Measurements from ENCODE around the gene TNRC6B. TPM values are rescaled to one million over a fixed set of nuclear protein-coding genes. Genes with fewer than 3 reads are reported as not detected.
A peak's percentile ranks its signal among the peaks of the same experiment; 100 is the strongest.

The TNRC6B gene
- total and polyA plus RNA-seq, 4 donors = 6.2 to 70.4 (median 26.5) TPM

DNA sequence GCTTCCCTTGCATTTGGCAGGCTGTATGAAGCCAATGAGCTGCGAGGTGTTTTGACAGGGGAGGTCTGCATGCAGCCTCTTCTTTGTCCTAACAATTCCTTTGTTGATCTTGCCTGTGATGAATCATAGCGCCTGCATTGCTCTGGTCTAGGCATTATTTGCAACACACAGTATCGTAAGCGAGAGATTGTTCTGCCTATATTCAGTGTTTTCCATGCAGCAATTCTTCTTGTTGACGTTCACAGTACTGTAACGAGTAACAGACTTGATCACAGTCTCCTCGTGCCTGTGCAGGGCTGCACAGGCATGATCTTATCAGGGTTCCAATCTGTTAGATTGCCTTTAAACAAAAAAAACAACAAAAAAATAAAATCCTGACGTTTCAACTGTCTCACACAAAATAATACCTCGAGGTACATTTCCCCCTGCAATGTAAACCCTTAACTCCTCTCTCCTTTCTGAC is 154.6 kb downstream of the TNRC6B start:
- 74 to 79% methylated on average over 9 of the region's 9 CpGs for WGBS, 2 donors

GRCh38 chr22:40334060-40334459 is 156.3 kb downstream of the TNRC6B start:
- 84% methylated on average over 2 of the region's 2 CpGs for WGBS, 2 donors
- Histone ChIP-seq H3K27me3 (ENCODE audit: control insufficient read depth in 3 of 3, insufficient read depth in 3 of 3, low read length in 2 of 3) (no peaks in the 10 kb centered on the region), H3K27ac (ENCODE audit: low read depth in 1 of 2, low read length in 1 of 2) (no peak overlapping the region), H3K9me3 (ENCODE audit: control insufficient read depth in 4 of 4, insufficient read depth in 3 of 4, low read length in 3 of 4) (no peaks in the 10 kb centered on the region), H3K9ac (ENCODE audit: insufficient read depth in 1 of 2, low read length in 2 of 2) (no peak overlapping the region), H3K4me1 (ENCODE audit: control insufficient read depth in 5 of 5, insufficient read depth in 5 of 5, low read length in 5 of 5) (peaks cover 0 to 13% (median 0%) of the 10 kb centered on the region in 5 donors), H3K4me3 (no peak overlapping the region), H3K36me3 (ENCODE audit: control insufficient read depth in 4 of 4, insufficient read depth in 4 of 4, low read length in 4 of 4) (peaks cover 3 to 6% (median 5%) of the 10 kb centered on the region in 4 donors)
- no peak for DNase-seq
- no peak for TF ChIP-seq CTCF (IDR thresholded peaks at IDR 0.05; ENCODE audit: control extremely low read depth, extremely low read depth)
- ATAC-seq (ENCODE audit: insufficient read depth, low FRiP score) = no peak

More for the DNA sequence above, 154.6 kb downstream of the TNRC6B start:
- Histone ChIP-seq H3K36me3 (ENCODE audit: control insufficient read depth in 4 of 4, insufficient read depth in 4 of 4, low read length in 4 of 4) (peaks cover 3 to 6% (median 5%) of the 10 kb centered on the region in 4 donors), H3K4me3 (no peak overlapping the region), H3K27ac (ENCODE audit: low read depth in 1 of 2, low read length in 1 of 2) (no peak overlapping the region), H3K27me3 (ENCODE audit: control insufficient read depth in 3 of 3, insufficient read depth in 3 of 3, low read length in 2 of 3) (no peaks in the 10 kb centered on the region), H3K9me3 (ENCODE audit: control insufficient read depth in 4 of 4, insufficient read depth in 3 of 4, low read length in 3 of 4) (no peaks in the 10 kb centered on the region), H3K4me1 (ENCODE audit: control insufficient read depth in 5 of 5, insufficient read depth in 5 of 5, low read length in 5 of 5) (peaks cover 0 to 28% (median 2%) of the 10 kb centered on the region in 5 donors), H3K9ac (ENCODE audit: insufficient read depth in 1 of 2, low read length in 2 of 2) (no peak overlapping the region)
- DNase-seq (peak in 2 of 3 donors; percentile 58 to 71), ATAC-seq (ENCODE audit: insufficient read depth, low FRiP score) (no peak)
- no peak for TF ChIP-seq CTCF (IDR thresholded peaks at IDR 0.05; ENCODE audit: control extremely low read depth, extremely low read depth)

DNA sequence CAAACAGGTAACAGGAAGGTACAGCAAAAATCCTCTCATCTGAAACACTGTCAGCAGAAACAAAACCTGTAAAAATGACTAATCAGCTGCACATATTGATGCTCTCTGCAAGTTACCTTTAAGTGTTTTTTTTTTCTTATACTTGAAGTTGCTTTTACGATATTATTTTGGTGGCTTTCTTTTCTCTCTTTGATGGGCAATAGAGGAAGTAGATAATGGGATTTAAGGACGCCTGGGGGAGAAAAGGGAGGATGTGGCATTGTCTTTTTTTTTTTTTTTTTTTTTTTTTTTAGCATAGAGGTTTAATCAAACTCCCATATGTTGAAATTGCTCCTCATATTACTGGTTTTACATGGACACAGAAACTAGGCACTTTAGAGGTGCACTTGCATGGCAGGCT is 157.2 kb downstream of the TNRC6B start:
- Histone ChIP-seq H3K4me3 (no peak overlapping the region), H3K9me3 (ENCODE audit: control insufficient read depth in 4 of 4, insufficient read depth in 3 of 4, low read length in 3 of 4) (no peaks in the 10 kb centered on the region), H3K27me3 (ENCODE audit: control insufficient read depth in 3 of 3, insufficient read depth in 3 of 3, low read length in 2 of 3) (no peaks in the 10 kb centered on the region), H3K27ac (ENCODE audit: low read depth in 1 of 2, low read length in 1 of 2) (no peak overlapping the region), H3K9ac (ENCODE audit: insufficient read depth in 1 of 2, low read length in 2 of 2) (no peak overlapping the region), H3K36me3 (ENCODE audit: control insufficient read depth in 4 of 4, insufficient read depth in 4 of 4, low read length in 4 of 4) (peaks cover 3 to 6% (median 4%) of the 10 kb centered on the region in 4 donors), H3K4me1 (ENCODE audit: control insufficient read depth in 5 of 5, insufficient read depth in 5 of 5, low read length in 5 of 5) (peaks cover 0 to 8% (median 0%) of the 10 kb centered on the region in 5 donors)
- TF ChIP-seq CTCF (IDR thresholded peaks at IDR 0.05; ENCODE audit: control extremely low read depth, extremely low read depth) = no peak
- ATAC-seq (ENCODE audit: insufficient read depth, low FRiP score) = no peak
- 10 to 40% methylated on average over 2 of the region's 2 CpGs for WGBS, 2 donors
- no peak for DNase-seq

- 20 to 35% methylated on average over 2 of the region's 2 CpGs for WGBS, 2 donors
- DNase-seq (no peak), ATAC-seq (ENCODE audit: insufficient read depth, low FRiP score) (no peak)
- H3K27ac ChIP-seq (ENCODE audit: low read depth in 1 of 2, low read length in 1 of 2) = no peak overlapping the region
- peaks cover 3 to 6% (median 4%) of the 10 kb centered on the region in 4 donors for H3K36me3 ChIP-seq (ENCODE audit: control insufficient read depth in 4 of 4, insufficient read depth in 4 of 4, low read length in 4 of 4)
- no peak overlapping the region for H3K4me3 ChIP-seq
- H3K27me3 ChIP-seq (ENCODE audit: control insufficient read depth in 3 of 3, insufficient read depth in 3 of 3, low read length in 2 of 3) = no peaks in the 10 kb centered on the region
- no peak overlapping the region for H3K9ac ChIP-seq (ENCODE audit: insufficient read depth in 1 of 2, low read length in 2 of 2)
- no peaks in the 10 kb centered on the region for H3K9me3 ChIP-seq (ENCODE audit: control insufficient read depth in 4 of 4, insufficient read depth in 3 of 4, low read length in 3 of 4)
- no peak for TF ChIP-seq CTCF (IDR thresholded peaks at IDR 0.05; ENCODE audit: control extremely low read depth, extremely low read depth)
- H3K4me1 ChIP-seq (ENCODE audit: control insufficient read depth in 5 of 5, insufficient read depth in 5 of 5, low read length in 5 of 5) = peaks cover 0 to 8% (median 0%) of the 10 kb centered on the region in 5 donors
Measured at GRCh38 chr22:40335358-40335757, 157.6 kb downstream of the TNRC6B start.

All from lung (tissue), 12 donors.